ENCODE results near the gene XXYLT1. TPM values are rescaled to one million over a fixed set of nuclear protein-coding genes. Genes with fewer than 3 reads are reported as not detected.
A peak's percentile ranks its signal among the peaks of the same experiment; 100 is the strongest.

XXYLT1 gene
- total RNA-seq, 4 donors from 2014 or later = 14.1 to 23.7 (median 15.4) TPM

DNA sequence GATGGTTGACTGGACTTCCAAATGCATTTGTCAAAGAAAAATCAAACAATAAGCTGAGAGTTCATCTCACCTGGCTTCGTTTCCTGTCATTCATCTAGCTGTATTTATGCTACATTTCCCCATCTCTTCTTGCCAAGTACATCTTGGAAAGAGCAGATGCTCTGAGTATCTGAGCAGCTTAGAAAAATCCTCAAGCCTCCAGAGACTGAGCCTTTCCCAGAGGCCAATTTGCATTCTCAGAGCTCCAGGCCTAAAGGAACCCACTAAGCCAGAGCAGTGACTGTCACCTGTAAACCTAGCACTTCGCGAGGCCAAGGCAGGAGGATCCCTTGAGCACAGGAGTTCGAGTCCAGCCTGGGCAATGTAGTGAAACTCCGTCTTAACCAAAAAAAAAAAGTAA, 100.5 kb downstream of the XXYLT1 start:
- H3K27me3 ChIP-seq = no peaks in the 10 kb centered on the region
- peak overlapping the region in 3 of 4 donors; percentile 41 to 60 (median 54) for H3K27ac ChIP-seq
- H3K4me1 ChIP-seq = peaks cover 7 to 38% (median 13%) of the 10 kb centered on the region in 3 donors
- H3K36me3 ChIP-seq = no peaks in the 10 kb centered on the region
- H3K9me3 ChIP-seq = no peaks in the 10 kb centered on the region
- WGBS, 2 donors = 81 to 83% methylated on average over 3 to 5 of the region's 5 CpGs
- DNase-seq = no peak
- TF ChIP-seq, protein P1, sequence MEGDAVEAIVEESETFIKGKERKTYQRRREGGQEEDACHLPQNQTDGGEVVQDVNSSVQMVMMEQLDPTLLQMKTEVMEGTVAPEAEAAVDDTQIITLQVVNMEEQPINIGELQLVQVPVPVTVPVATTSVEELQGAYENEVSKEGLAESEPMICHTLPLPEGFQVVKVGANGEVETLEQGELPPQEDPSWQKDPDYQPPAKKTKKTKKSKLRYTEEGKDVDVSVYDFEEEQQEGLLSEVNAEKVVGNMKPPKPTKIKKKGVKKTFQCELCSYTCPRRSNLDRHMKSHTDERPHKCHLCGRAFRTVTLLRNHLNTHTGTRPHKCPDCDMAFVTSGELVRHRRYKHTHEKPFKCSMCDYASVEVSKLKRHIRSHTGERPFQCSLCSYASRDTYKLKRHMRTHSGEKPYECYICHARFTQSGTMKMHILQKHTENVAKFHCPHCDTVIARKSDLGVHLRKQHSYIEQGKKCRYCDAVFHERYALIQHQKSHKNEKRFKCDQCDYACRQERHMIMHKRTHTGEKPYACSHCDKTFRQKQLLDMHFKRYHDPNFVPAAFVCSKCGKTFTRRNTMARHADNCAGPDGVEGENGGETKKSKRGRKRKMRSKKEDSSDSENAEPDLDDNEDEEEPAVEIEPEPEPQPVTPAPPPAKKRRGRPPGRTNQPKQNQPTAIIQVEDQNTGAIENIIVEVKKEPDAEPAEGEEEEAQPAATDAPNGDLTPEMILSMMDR (IDR thresholded peaks at IDR 0.05) = no peak
- no peak for TF ChIP-seq POLR2A (IDR thresholded peaks at IDR 0.05)
- no peak overlapping the region for H3K4me3 ChIP-seq
- intact Hi-C loops (cut with DNase I) = no loop called here

DNA sequence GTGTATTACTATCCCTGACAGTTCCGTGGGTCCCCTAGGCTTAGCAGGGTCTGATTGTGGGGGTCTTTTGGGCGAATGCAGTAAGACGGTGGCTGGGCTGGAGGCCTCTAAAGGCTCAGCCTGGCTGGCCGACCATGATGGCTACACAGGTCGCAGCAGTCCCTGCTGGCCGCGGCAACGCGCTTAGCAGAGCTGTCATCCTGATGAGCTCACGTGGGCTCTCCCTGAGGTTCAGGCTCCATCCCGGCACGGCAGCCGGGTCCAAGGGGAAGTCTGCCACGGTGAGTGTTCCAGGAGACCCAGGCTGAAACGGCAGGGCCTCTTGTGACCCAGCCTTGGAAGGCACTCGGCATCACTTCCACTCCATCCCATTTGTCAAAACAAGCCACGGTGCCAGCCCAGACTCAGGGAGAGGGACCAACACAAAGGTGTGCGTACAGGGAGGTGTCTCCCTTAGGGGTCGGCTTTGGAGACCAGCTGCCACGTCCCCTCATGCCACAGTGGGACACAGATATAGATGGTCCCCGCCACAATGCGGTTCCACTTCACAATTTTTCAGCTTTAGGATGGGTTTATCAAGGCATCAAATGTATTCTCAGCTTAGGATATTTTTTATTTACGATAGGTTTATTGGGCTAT, 101.8 kb downstream of the XXYLT1 start:
- H3K36me3 ChIP-seq = no peaks in the 10 kb centered on the region
- H3K27me3 ChIP-seq = no peaks in the 10 kb centered on the region
- H3K4me3 ChIP-seq = no peak overlapping the region
- TF ChIP-seq, protein P1 (IDR thresholded peaks at IDR 0.05) = no peak
- no peak for TF ChIP-seq POLR2A (IDR thresholded peaks at IDR 0.05)
- DNase-seq = no peak
- no peak overlapping the region for H3K27ac ChIP-seq
- peaks cover 7 to 38% (median 13%) of the 10 kb centered on the region in 3 donors for H3K4me1 ChIP-seq
- intact Hi-C loops (cut with DNase I) = no loop called here
- 82 to 90% methylated on average over 8 to 12 of the region's 23 CpGs for WGBS, 2 donors
- H3K9me3 ChIP-seq = no peaks in the 10 kb centered on the region

DNA sequence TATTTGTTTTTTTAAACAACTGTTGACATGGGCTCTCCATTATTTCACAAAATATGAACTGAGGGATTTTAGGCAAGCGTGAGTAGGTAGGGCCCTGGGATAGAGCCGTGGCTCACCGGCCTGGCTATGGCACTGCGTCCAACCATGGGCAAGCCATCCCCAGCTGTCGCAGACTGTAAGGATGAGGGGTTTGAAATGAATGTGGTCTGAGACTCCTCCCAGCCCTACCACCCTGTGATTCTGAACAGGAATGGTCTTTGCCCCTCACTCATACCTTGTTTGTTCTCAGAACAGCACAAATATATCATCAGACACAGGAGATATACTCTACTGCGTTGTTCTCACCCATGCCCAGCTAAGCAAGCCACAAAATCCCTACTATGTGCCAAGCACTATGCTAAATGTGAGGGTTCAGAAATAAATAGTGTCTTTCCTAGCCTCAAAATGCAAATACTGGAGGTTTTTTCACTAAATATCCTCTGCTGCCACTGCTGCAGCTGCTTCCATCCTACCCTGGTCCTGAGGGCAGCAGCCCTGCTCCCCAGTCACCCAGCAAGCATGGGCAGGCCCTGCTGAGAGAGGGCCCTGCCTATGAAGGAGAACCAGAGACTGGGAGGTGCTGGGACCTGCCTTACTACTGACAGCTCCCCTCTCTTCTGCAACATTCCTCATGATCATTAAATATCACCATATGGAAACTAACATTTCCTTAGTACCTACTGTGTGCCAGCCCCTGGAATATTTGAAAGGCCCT, 102.8 kb downstream of the XXYLT1 start:
- TF ChIP-seq, protein P1 (IDR thresholded peaks at IDR 0.05) = no peak
- no peak for TF ChIP-seq POLR2A (IDR thresholded peaks at IDR 0.05)
- WGBS, 2 donors = 84 to 86% methylated on average over 5 to 6 of the region's 6 CpGs
- H3K9me3 ChIP-seq = no peaks in the 10 kb centered on the region
- no peak for DNase-seq
- H3K27me3 ChIP-seq = no peaks in the 10 kb centered on the region
- H3K36me3 ChIP-seq = no peaks in the 10 kb centered on the region
- H3K4me1 ChIP-seq = peaks cover 7 to 38% (median 13%) of the 10 kb centered on the region in 3 donors
- no peak overlapping the region for H3K4me3 ChIP-seq
- H3K27ac ChIP-seq = no peak overlapping the region
- intact Hi-C loops (cut with DNase I) = no loop called here

DNA sequence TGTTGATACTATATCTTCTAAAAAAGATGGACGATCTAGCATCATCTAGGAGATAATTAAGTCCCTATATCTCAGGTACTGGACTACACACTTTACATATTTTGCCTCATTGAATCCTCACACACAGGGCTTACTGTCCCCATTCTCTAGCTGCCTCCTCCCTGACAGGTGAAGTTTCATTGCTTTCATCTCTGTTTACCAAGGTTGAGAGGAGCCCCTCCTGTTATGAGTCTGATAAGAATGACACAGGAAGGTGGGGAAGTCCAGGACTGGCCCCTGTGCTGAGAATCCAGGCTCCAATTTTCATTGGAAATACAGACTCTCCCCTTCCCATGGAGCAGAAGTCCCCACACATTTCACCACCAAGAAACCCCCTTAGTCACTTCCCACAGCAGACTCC, 105.2 kb downstream of the XXYLT1 start:
- Histone ChIP-seq H3K4me3 (no peak overlapping the region), H3K4me1 (peaks cover 9 to 40% (median 13%) of the 10 kb centered on the region in 3 donors), H3K27me3 (no peaks in the 10 kb centered on the region), H3K36me3 (no peaks in the 10 kb centered on the region), H3K9me3 (no peaks in the 10 kb centered on the region), H3K27ac (no peak overlapping the region)
- DNase-seq = no peak
- 88 to 100% methylated on average over 1 of the region's 1 CpG for WGBS, 2 donors
- intact Hi-C loops (cut with DNase I) = no loop called here
- TF ChIP-seq POLR2A (IDR thresholded peaks at IDR 0.05) = no peak
- TF ChIP-seq, protein P1 (IDR thresholded peaks at IDR 0.05) = no peak

DNA sequence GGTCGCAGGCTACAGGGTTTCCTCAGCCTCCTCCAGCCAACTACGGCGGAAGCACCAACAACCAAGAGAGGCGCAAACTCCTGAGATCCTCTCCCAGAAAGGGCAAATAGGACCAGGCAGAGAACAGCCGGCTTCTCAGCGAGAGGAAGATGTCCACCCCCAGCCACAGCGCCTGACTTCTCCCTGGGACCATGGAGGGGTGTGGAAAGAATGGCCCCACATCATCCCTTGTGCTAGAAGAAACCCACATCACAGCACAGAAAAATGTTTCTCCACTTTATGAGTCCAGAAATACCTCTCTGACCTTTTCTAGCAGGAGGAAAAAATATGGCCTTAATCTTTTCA, 105.7 kb downstream of the XXYLT1 start:
- H3K4me1 ChIP-seq = peaks cover 12 to 42% (median 18%) of the 10 kb centered on the region in 3 donors
- 88 to 92% methylated on average over 5 of the region's 7 CpGs for WGBS, 2 donors
- intact Hi-C loops (cut with DNase I) = no loop called here
- no peaks in the 10 kb centered on the region for H3K9me3 ChIP-seq
- no peaks in the 10 kb centered on the region for H3K36me3 ChIP-seq
- DNase-seq = no peak
- peak overlapping the region in 1 of 4 donors; percentile 9 for H3K27ac ChIP-seq
- H3K27me3 ChIP-seq = no peaks in the 10 kb centered on the region
- H3K4me3 ChIP-seq = no peak overlapping the region
- TF ChIP-seq, protein P1 (IDR thresholded peaks at IDR 0.05) = no peak
- TF ChIP-seq POLR2A (IDR thresholded peaks at IDR 0.05) = no peak
